ENCODE results near the gene FNDC11.

The FNDC11 gene

DNA sequence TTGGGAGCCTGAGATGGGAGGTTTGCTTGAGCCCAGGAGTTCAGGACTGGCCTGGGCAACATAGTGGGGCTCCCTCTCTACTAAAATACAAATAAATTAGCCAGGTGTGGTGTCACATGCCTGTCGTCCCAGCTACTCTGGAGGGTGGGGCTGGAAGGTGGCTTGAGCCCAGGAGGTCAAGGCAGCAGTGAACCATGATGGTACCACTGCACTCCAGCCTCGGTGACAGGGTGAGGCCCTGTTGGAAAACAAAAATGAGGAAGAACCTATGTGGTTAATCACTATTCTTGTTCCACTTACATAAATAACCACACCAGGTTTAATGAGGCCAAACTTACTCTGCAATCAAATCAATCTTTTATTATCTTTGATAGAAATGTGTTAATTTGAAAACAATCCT, 28.0 kb upstream of the FNDC11 start:
- DNase-seq = no peak

DNA sequence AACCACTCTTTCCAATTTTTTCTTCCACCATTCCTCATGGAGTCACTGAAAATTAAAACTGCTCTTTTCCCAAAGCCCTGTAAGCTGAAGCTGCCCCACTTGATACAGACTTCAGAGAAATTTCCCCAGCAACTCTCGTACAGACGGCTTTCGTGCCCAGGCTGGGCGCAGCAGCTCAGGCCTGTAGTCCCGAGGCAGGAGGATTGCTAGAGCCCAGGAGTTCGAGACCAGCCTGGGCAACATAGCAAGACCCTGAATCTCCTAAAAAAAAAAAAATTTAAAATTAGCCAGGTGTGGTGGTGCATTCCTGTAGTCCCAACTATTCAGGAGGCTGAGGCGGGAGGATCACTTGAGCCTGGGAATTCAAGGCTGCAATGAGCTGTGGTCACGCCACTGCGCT, 26.8 kb upstream of the FNDC11 start:
- DNase-seq = no peak

DNA sequence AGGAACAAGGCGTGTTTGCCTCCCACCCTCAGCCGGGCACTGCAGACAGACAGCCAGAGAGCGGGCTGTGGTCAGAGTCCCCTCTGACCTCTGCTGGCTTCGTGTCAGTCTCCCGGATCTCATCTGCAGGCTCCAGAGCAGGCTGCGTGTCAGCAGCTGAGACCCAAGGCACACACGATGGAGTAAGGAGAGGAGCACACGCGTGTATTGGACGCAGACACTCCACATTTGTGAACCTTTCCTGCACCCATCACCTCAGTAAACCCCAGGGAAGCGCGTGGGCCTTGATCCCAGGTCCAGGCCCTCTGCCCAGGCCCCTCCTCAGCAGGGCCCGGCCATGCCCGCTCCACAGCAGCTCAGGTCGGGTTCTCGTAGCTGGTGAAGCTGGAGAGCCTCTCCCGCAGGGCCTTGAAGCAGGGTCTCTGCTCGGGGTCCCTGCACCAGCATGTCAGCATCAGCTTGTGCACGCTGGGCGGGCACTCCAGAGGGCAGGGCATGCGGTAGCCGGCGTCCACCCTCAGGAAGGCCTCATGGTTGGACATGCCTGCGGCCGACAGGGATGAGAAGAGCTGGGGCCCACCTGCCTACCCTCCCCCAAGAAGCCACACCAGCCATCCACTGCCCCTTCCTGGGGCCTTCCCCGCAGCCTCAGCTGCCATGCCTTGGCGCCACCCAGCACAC, 24.6 kb upstream of the FNDC11 start:
- DNase-seq = no peak

DNA sequence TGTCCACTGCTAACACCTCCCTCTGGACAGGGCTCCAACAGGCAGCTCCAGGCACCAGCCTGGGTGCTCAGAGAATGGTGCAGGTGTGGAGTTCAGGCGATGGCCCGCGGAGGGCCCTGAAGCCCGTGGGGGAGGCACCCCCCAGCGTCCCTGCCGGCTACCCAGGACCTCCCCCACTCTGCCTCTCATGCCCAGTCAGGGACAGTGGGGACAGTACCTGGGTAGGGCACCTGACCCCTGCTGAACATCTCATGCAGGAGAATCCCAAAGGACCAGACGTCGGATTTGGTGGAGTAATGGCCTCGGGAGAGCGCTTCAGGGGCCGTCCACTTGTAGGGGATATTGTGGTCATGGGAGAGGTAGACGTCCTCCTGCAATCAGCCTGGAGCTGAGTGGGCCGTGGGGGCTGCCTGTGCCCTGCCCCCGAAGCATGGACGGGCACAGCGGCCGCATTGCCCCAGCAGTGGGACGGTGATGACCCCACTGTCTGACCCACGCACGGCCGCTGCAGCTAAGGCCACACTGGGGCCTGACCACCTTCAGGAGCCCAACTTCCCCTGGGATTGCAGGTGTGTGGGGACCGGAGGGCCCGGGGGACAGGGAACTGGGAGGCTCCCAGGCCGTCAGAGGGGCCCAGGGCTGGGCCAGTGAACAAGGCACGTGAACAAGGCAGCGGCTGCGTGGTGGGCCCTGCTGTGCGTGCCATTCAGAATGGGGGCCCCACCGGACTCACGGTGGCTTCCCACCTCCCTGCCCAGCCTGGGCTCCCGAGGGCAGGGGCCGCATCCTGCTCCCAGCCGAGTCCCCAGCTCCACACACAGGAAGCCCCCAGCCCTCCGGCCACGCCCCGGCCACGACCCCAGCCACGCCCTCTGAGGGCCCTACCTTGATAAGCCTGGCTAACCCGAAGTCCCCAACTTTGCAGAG, 23.8 kb upstream of the FNDC11 start:
- no peak for DNase-seq

DNA sequence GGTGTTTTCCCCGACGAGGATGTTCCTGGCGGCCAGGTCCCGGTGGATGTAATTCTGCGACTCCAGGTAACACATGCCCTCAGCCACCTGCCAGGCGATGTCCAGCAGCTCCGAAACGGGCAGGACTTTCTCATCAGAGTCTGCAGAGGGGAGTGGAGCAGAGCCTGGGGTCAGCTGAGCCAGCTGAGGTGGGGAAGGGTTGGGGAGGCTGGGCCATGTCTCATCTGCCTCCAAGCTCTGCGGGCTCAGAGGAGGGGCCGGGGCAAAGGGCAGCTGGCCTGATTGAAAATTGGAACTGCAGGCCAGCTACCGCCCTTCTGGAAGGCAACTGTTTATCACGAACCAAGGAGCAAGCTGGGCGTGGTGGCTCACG, 23.2 kb upstream of the FNDC11 start:
- DNase-seq = no peak

DNA sequence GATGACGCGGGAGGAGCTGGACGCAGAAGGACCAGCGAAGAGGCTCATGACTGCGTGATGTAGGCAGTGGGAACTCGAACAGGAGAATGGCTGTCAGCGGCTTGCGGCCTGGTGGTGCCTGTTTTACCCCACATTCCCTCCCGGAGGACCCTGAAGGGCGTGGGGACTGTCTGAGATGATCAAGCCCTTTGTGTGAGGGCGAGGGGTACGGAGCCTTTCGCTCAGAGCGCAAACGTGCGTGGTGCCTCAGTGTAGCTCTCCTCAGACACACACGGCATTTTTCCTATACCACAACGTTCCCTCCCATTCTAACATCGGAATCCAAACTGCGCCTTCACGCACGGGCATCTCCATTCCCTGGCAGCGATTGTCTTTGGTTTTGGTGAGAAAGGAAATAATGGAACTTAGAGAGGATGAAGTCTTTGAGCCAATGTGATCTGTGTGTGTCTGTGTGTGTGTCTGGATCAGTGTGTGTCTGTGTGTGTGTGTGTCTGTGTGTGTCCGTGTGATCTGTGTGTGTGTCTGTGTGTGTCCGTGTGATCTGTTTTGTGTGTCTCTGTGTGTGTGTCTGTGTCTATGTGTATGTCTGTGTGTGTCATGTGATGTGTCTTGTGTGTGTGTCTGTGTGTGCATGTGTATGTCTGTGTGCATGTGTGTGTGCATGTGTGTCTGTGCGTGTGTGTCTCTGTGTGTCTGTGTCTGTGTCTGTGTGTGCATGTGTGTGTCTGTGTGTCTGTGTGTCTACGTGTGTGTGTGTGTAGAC, 22.1 kb upstream of the FNDC11 start:
- no peak for DNase-seq

DNA sequence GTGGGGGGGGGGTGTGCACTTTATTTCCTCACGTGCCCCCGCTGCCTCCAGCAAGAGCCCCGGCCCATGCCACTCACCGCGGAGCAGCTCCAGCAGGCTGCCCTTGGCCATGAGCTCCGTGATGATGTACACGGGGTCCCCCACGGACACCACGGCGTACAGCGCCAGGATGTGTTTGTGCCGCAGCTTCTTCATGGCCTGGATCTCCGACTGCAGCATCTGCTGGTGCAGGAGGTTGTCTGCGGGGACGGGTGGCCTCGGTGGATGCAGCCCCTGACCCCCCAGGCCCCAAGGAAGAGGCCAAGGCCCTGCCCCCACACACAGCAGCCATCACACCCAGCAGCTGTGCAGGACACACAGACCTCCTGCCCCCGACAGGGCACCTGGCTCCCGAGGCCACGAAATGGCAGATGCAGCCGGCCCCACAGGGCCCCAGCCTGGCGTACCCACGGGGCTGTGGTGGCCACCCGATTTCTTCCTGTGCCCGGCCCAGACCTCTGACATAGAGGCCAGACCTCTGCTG, 21.4 kb upstream of the FNDC11 start:
- no peak for DNase-seq

DNA sequence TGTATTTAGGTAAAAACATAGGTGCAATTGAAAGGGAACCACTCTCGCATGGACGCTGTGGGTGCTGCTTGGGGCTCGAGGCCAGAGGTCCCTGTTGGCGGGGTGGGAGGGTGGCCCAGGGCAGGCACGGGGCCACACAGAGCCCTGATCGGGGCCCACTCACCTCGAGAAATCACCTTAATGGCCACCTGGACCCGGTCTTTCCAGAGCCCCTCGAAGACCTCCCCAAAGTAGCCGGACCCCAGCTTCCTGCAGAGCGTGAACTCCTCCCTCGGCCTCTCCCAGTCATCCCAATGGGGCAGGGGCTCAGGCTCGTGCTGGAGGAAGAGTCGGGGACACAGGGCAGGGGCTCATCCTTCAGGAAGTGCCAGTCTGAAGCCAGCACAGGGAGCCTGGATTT, 20.6 kb upstream of the FNDC11 start:
- DNase-seq = no peak

DNA sequence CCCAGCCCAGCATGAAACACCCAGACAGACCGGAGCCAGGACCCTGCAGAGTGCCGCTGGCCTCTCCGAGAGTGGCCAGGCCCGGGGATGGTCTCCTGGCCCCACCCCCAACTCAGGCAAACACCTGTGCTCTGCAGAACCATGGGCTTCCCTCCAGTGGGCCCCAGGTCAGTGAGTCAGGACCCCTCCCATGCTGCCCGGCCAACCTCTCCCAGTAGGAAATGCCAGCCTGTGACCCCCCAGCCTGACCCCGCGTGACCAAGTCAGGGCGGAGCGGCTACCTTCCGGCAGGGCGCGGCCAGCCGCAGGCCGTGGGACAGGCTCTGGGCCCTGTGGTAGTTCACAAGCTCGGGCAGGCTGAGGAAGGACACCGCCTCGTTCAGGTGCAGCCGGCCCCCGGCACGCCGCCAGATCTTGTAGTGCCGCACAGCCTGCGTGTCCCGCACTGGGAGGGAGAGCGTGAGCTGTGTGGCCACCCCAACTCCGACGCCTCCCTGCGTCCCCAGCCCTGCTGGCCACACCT, 20.0 kb upstream of the FNDC11 start:
- DNase-seq = no peak

DNA sequence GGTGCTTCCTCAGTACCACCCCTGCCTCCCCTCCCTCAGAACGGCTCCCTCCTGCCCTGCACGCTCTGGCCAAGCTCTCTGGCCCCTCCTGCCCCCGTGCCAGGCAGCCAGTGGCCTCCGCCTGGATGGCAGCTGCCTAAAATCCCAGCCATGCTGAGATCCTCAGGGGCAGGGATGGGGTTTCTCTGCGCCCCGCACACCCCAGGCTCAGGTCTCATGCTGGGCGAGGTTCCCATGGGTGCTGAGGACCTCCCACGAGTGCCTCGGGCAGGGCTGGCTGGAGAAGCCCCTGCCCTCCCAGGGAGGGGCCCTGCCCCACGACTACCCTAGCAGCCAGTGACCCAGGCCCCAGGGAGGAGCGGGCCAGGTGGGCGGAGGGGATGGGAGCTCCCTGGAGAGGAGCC, 19.5 kb upstream of the FNDC11 start:
- DNase-seq = no peak

DNA sequence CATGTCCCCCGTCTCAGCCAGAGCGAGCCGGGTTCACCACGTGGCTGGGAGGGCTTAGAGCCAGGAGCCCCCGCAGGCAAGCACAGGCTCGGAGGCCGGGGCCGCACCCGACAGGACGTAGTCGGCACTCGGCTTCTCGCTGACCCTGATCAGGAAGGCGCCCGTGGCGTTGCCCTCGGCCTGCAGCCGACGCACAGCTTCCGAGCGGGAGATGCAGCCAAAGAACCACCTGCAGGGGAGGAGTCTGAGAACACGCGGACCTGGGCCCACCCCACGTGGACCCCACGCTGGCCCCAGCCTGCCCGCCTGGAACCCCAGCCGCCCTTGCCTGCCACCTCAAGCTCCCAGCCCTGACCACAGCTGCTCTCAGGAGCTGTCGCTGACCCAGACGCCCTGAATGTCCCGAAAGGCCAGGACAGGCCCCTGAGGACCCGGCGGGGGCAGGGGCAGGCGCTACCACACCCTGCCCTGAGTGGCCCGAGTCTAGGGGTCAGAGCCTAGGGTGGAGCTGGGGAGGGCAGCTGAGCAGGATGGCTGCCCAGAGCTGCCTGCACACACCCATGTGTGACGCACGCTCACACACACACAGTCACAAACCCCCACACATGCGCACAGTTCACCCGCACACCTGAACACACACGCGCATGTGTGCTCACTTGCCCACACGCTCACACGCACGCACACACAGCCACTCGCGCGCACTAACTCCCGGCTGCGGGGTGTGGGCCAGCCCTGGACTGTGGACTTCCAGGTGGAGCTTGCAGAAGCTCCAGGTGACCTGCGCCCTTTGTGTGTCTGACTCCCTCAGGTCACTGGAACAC, 18.9 kb upstream of the FNDC11 start:
- DNase-seq = no peak

DNA sequence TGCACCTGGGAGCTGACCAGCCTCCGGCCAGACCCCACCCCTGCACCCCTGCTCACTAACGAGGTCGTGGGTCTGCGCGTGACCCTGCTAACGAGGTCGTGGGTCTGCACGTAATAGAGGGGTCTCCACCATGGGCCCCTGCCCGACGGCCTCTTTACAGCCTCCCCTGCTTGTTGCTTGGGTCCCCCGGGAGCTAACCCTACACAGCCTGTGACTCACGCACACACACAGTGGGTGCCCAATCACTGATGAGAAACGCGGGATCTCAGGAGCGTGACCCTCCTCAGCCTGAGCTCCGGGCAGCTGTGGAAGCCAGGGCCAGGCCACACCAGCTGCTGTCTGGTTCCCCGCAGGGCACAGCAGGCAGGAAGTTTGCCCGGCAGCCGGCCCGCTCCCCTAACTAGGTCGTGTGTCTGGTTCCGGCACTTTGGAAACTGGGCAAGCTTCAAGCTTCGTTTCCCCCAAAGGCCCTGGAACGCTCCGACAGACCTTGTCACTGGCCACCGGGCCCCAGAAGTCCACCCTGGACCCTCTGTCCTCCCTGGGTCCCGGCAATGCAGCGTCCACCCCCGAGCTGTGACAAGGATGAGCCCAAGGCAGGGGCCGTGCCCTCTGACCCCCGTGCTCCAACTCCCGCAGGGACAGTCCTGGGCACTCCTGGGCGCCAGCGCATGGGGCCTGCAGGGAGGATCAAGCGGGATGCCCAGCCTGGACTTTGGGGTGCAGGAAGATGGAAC, 17.6 kb upstream of the FNDC11 start:
- peak in 1 of 3 donors; percentile 34 for DNase-seq

DNA sequence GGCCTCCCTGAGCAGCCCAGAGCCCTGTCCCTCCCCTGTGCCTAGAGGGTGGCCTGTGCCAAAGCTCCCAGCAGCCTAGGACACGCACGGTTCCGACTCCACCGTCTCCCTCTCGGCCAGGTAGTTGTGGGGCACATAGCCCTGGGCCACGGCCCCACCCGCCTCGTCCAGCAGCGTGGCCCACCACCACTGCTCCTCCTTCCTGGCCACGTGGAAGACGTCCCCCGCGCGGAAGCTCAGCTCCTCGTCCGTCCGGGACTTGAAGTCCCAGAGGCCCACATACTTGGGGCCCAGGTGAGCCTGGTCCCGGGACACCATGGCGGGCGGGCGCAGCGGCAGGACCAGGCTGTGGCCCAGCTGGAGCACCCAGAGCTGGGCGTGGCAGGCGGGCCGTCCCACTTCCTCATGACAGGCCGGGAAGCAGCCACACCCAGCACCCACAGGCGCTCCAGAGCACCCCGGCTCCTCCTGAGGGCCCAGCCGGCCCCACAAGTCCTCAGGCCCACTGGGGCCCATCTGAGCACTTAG, 16.9 kb upstream of the FNDC11 start, which contains the start of gene PTK6:
Gene PTK6, minus strand, starts transcription at position 380 of the 528 bp plus-strand sequence. Its CDS starts 62 bp downstream, at position 318.
- peak; percentile 79 to 90 (median 84) for DNase-seq

DNA sequence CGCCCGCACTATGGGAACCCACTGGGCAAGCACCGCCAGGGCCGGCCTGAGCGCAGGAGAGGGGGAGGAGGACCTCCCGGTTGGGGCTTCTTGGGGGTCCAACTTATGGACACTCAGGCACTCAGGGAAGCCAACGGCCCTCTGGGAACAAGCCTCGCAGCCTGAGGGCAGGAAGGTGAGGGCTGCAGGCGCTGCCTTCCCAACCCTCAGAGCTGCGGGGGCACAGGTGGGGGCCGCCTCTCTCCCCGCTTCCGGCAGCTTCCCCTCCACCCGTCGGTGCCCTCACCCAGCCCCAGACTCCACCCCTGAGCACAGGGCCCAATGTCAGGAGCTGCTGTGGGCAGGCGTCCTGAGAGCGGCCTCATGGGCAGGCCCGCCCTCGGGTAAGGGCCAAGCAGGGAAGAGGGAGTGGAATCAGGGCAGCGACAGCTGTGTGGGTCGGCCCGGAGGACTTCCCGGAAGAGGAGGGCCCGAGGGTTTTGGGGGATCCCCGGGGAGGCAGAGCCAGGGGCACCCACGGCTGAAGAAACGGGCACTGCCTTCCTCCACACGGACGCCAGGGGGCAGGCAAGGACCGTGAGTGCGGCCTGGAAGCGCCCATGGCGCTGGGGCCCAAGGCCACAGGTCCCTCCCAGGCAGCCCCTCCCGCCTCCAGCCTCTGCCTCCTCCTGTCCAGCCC, 16.3 kb upstream of the FNDC11 start:
- DNase-seq = peak; percentile 98 to 99 (median 98)

DNA sequence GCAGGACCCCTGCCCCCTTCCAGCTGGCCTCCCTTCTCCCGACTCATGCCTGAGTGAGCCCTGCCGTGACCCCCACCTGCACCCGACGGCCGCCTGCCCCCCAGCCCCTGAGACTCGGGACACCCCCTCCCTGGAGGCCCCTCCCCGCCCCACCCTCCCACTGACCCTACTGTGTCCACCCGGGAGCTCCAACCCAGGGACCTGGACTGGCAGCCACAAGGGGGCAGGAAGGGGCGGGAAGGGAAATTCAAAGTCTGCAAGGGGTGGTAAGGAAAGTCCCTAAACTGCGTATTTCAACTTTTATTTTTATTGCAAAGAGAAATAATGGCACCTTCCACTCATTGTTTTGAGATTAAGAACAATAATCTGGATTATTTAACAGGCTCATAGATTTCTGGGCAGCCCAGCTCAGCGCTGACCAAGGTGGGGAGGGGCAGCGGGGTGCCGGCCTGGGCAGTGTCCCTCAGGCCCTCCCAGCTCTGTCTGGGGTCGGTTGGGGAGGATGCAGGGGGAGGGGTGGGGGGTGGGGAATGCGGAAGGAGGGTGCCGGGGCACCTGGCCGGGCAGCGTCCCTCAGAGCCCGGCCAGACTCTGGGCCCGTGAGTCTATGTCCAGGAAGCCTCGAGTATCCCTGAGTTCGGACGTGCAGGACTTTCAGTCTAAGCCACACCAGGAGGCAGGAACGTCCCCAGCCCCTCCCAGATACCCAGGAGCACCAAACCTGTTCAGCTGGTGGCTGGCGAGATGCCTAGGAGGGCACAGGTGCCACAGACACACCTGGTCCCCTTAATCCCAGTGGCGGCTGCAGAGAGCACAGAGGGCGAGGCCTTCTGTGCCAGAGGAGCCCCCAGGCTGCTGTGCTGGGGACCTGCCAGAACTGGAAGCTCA, 15.5 kb upstream of the FNDC11 start:
- peak; percentile 76 to 87 (median 81) for DNase-seq

DNA sequence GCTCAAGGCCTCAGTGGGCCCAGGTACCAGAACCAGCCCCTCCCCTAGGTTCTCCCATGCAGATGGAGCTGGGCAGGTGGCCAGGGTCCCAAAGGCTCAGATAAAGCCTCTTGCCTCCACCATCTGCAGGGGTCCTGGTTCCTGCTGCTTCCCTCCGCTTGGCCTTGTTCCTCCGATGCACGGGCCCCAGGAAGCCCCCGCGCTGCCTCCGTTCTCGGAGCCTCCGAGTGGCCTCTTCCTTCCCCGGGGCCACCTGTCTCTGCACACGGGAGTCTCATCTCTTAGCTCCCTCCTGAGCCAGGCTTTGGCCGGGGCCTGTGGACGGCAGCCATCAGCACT, 14.9 kb upstream of the FNDC11 start:
- DNase-seq = no peak

DNA sequence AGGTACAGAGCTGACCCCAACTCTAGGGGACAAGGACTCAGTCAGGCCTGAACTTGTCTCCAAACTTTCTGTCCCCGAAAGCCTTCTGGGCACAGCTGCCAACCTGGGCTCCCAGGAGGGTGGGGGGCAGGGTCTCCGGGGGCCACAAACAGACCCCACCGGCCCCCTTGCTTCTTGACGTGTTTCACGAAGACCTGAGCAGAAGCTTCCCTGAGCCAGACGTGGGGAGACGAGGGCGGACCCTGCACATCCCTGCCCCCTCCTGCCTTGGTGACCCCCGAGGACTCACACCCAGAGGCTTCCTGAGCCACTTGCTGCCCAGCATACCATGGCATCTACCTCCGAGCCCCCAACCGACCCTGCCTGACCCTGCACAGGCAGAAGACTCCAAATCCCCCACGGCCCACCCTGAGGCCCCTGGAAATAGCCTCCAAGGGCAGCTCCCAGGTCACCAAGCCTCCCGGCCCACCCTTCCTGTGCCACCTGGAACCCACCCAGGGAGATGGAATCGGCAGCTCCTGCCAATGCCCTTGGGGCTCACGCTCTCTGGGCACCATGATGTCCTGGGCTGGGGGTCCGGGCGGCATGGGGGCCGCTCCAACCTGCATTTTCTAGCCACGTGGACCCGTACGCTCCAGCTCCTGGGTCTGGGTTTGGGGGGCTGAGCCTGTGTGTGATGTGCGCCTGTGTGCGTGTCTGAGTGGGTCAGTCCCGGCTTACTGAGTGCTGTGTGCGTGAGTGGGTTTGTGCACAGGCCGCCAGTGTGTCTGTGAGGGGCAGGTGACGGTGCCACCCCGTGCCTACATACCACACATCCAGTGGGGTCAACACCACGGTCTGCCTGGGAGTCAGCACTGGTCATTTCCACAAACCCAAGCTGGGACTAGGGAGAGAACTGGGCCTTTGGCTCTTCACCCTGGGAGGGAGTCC, 14.3 kb upstream of the FNDC11 start:
- no peak for DNase-seq

Data from suppressor macrophage treated with lipopolysaccharide for 1 hour (primary cell).